ENCODE results near the gene AKIRIN2. TPM values are rescaled to one million over a fixed set of nuclear protein-coding genes. Genes with fewer than 3 reads are reported as not detected.
A peak's percentile ranks its signal among the peaks of the same experiment; 100 is the strongest.

AKIRIN2 gene
- total RNA-seq, 1 experiment from 2014 or later = 68.9 TPM

DNA sequence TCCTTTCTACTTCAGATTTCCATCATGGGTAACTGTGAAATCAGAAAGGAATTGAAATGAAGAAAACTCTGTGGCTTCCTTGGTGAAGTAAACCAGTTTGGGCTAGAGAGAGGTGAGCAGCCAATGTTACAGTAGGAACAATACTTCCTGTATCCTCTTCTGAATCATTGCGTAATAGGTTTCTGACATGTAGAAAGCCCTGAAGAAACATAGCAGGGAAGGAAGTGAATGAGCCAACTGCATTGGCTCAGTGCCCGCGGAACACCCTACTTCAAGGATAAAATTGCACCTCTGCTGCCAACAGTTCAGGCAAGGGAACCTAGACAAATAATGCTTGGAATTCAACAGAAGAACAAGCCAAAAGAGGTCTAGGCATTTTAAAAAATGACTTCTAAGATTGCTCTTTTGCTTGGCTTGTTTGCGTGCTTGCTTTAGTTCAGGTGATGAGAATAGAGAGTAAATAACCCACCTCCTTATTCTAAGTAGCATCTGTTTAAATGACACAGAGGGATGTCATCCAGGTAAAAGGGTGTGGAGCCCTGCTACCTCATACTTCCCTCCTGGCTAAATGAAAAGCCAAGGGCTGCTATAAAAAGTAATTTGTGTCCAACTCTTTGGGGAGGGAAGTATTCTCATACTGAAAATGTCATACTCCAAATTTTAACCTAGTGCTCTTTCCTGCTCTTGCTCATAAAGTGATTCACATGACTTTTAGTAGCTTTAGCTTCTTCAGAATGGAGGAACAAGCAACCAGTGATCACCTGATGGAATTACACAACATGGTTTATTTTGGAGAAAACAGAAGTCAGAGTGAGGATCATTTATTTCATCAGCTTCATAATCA is 30.0 kb upstream of the AKIRIN2 start:
- peak; percentile 89 for DNase-seq (ENCODE audit: low spot score)
- Histone ChIP-seq H3K36me3 (ENCODE audit: insufficient read depth, low read length, poor library complexity, severe bottlenecking) (no peaks in the 10 kb centered on the region), H3K9me3 (ENCODE audit: low read depth, low read length, poor library complexity, severe bottlenecking) (no peaks in the 10 kb centered on the region), H3K4me3 (ENCODE audit: low read depth, low read length, poor library complexity, severe bottlenecking) (no peak overlapping the region), H3K27ac (ENCODE audit: low read depth, low read length, poor library complexity, severe bottlenecking) (no peak overlapping the region), H3K4me1 (ENCODE audit: insufficient read depth, low read length, poor library complexity, severe bottlenecking) (peaks cover 11% of the 10 kb centered on the region), H3K27me3 (replicated peaks; ENCODE audit: insufficient read depth, low read depth, low read length, poor library complexity) (no peaks in the 10 kb centered on the region)
- POLR2A ChIA-PET (ENCODE audit: low non-redundant PET) = no interaction called here
- CTCF ChIA-PET = no interaction called here
- intact Hi-C loops (cut with micrococcal nuclease; ENCODE audit: unreplicated experiment) = no loop called here
- no TSS peak for BruUV-seq (replicated peaks)
- TF ChIP-seq EZH2 (IDR thresholded peaks at IDR 0.05; ENCODE audit: borderline replicate concordance, low read depth, low read length, poor library complexity, severe bottlenecking) = no peak
- TF ChIP-seq, protein P1, sequence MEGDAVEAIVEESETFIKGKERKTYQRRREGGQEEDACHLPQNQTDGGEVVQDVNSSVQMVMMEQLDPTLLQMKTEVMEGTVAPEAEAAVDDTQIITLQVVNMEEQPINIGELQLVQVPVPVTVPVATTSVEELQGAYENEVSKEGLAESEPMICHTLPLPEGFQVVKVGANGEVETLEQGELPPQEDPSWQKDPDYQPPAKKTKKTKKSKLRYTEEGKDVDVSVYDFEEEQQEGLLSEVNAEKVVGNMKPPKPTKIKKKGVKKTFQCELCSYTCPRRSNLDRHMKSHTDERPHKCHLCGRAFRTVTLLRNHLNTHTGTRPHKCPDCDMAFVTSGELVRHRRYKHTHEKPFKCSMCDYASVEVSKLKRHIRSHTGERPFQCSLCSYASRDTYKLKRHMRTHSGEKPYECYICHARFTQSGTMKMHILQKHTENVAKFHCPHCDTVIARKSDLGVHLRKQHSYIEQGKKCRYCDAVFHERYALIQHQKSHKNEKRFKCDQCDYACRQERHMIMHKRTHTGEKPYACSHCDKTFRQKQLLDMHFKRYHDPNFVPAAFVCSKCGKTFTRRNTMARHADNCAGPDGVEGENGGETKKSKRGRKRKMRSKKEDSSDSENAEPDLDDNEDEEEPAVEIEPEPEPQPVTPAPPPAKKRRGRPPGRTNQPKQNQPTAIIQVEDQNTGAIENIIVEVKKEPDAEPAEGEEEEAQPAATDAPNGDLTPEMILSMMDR (conservative IDR thresholded peaks at IDR 0.05; ENCODE audit: low read depth, low read length) = no peak

DNA sequence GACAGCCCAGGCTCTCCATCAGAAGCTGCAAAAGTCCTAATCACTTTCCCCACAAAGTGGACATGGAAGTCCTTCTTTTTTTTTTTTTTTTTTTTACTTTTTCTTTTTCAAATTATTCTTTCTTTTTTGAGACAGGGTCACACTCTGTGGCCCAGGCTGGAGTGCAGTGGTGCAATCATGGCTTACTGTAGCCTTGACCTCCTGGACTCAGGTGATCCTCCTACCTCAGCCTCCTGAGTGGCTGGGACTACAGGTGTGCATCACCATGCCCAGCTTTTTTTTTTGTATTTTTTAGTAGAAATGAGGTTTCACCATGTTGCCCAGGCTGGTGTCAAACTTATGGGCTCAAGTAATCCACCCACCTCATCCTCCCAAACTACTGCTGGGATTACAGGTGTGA is 29.0 kb upstream of the AKIRIN2 start:
- no peak for TF ChIP-seq EZH2 (IDR thresholded peaks at IDR 0.05; ENCODE audit: borderline replicate concordance, low read depth, low read length, poor library complexity, severe bottlenecking)
- TF ChIP-seq, protein P1 (conservative IDR thresholded peaks at IDR 0.05; ENCODE audit: low read depth, low read length) = no peak
- Histone ChIP-seq H3K36me3 (ENCODE audit: insufficient read depth, low read length, poor library complexity, severe bottlenecking) (no peaks in the 10 kb centered on the region), H3K4me3 (ENCODE audit: low read depth, low read length, poor library complexity, severe bottlenecking) (no peak overlapping the region), H3K27me3 (replicated peaks; ENCODE audit: insufficient read depth, low read depth, low read length, poor library complexity) (no peaks in the 10 kb centered on the region), H3K27ac (ENCODE audit: low read depth, low read length, poor library complexity, severe bottlenecking) (no peak overlapping the region), H3K9me3 (ENCODE audit: low read depth, low read length, poor library complexity, severe bottlenecking) (no peaks in the 10 kb centered on the region), H3K4me1 (ENCODE audit: insufficient read depth, low read length, poor library complexity, severe bottlenecking) (peaks cover 11% of the 10 kb centered on the region)
- no TSS peak for BruUV-seq (replicated peaks)
- intact Hi-C loops (cut with micrococcal nuclease; ENCODE audit: unreplicated experiment) = no loop called here
- DNase-seq (ENCODE audit: low spot score) = no peak
- ChIA-PET POLR2A (ENCODE audit: low non-redundant PET) (no interaction called here), CTCF (no interaction called here)

DNA sequence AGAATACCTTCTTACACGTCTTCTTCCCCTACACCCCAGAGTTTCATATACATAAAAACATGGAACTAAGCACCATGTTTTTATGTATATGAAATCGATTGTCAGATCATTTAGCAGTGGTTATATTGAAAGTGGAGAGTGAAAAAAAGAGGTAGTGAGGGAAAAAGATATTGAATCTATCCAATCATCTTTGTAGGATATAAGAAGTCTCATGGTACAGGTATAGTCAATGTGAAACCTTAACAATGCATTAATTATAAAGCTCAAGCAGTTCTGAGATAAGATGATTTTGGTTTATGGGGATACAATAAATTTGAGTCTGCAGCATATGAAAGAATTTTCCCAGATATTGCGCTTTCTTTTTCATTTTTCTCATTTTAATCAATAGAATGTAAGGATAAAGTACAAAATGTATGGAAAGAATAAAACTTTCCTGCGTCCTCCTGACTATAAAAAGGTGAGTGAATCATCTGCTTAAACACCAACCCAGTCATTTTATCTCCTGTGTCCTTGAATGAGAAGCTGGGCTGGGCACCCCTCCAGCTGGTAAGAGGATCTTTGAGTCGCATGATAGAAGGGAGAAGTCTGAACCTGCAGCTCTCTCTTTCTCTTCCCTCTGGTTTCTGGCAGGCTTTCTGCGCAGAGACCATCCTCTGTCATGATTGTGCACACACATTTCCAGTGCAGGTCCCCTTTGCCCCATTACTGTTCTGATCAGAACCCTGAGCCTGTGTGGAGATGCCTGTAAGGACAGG is 28.1 kb upstream of the AKIRIN2 start:
- Histone ChIP-seq H3K4me3 (ENCODE audit: low read depth, low read length, poor library complexity, severe bottlenecking) (no peak overlapping the region), H3K4me1 (ENCODE audit: insufficient read depth, low read length, poor library complexity, severe bottlenecking) (peaks cover 11% of the 10 kb centered on the region), H3K27ac (ENCODE audit: low read depth, low read length, poor library complexity, severe bottlenecking) (no peak overlapping the region), H3K27me3 (replicated peaks; ENCODE audit: insufficient read depth, low read depth, low read length, poor library complexity) (no peaks in the 10 kb centered on the region), H3K9me3 (ENCODE audit: low read depth, low read length, poor library complexity, severe bottlenecking) (no peaks in the 10 kb centered on the region), H3K36me3 (ENCODE audit: insufficient read depth, low read length, poor library complexity, severe bottlenecking) (no peaks in the 10 kb centered on the region)
- TF ChIP-seq, protein P1 (conservative IDR thresholded peaks at IDR 0.05; ENCODE audit: low read depth, low read length) = no peak
- TF ChIP-seq EZH2 (IDR thresholded peaks at IDR 0.05; ENCODE audit: borderline replicate concordance, low read depth, low read length, poor library complexity, severe bottlenecking) = no peak
- intact Hi-C loops (cut with micrococcal nuclease; ENCODE audit: unreplicated experiment) = no loop called here
- POLR2A ChIA-PET (ENCODE audit: low non-redundant PET) = no interaction called here
- CTCF ChIA-PET = no interaction called here
- BruUV-seq (replicated peaks) = no TSS peak
- DNase-seq (ENCODE audit: low spot score) = no peak
